Upper lobe of left lung (tissue), 4 donors: ENCODE measurements around the gene SEMA4D.

ENCODE experiments used
- POLR2A ChIP-seq, 4 donors: fragments of 450-650 bp; IDR thresholded peaks; one replicate each; pipeline ENCODE4 v1.5.1; 2016 to 2017; ENCODE audit warnings: antibody characterized with exemption in 4 of 4, mild to moderate bottlenecking in 2 of 4
- POLR2AphosphoS5 ChIP-seq, 2 donors: sonication (generic); formaldehyde crosslinking; IDR thresholded peaks; one replicate each; pipeline ENCODE4 v1.5.1; 2017; ENCODE audit warnings: antibody characterized with exemption in 2 of 2
- TF ChIP-seq, protein P1 (sequence below), 6 experiments: fragments of 450-650 bp in 4 of 6; fragments of 200-600 bp in 2 of 6; sonication (generic) in 2 of 6; IDR thresholded peaks; one replicate each; pipeline ENCODE4 v1.5.1; 2016 to 2019; ENCODE audit warnings: antibody characterized with exemption in 6 of 6

DNA sequence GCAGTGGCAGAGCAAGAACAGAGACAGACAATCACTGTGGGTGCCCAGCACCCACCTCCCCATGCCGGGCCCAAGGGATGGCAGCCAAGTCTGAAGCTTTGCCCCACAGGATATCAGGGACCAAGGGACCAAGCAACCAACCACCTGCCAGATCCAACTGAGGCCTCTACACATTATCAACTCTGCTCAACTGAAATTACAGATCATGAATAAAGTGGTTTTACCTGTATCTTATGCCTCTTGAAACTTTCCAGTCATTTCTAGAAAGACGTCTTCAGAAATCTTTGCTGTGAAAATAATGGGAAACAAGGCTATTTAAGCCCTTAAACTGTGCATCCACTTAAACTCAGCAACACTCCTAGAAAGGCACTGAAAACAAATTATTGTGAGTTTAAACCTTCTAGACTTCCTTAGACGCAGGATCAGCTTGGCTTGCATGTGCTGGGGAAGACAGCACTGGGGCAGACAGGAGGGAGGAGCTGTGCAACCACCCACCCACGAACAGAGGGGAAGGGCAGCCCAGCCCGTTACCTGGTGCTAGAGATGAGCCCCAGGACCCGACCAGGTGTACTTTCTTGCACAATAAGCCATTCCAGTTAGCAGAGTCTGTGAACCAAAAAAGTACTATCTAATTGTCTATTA, 80.0 kb downstream of the SEMA4D start:
- TF ChIP-seq, protein P1, sequence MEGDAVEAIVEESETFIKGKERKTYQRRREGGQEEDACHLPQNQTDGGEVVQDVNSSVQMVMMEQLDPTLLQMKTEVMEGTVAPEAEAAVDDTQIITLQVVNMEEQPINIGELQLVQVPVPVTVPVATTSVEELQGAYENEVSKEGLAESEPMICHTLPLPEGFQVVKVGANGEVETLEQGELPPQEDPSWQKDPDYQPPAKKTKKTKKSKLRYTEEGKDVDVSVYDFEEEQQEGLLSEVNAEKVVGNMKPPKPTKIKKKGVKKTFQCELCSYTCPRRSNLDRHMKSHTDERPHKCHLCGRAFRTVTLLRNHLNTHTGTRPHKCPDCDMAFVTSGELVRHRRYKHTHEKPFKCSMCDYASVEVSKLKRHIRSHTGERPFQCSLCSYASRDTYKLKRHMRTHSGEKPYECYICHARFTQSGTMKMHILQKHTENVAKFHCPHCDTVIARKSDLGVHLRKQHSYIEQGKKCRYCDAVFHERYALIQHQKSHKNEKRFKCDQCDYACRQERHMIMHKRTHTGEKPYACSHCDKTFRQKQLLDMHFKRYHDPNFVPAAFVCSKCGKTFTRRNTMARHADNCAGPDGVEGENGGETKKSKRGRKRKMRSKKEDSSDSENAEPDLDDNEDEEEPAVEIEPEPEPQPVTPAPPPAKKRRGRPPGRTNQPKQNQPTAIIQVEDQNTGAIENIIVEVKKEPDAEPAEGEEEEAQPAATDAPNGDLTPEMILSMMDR (IDR thresholded peaks at IDR 0.05), result no peak
- TF ChIP-seq POLR2A (IDR thresholded peaks at IDR 0.05) (no peak), POLR2AphosphoS5 (IDR thresholded peaks at IDR 0.05) (no peak)
